Effector memory CD4-positive, alpha-beta T cell (primary cell): ENCODE measurements around the gene SLC44A1.
"Not testable (repeated sequence)": the region's sequence is repeated elsewhere in the genome, so short reads cannot be mapped to it uniquely, and the experiment has no call there.

Source experiments
- DNase-seq, 3 donors: peaks; one replicate each; pipeline ENCODE4 v3.0.0-alpha.2; 2020
- H3K27ac ChIP-seq: 2 replicates; pipeline ENCODE4 v1.7.0; 2013; ENCODE audit warnings: mild to moderate bottlenecking, low read length, moderate library complexity; ENCODE audit not compliant: insufficient read depth, poor library complexity, severe bottlenecking
- H3K27me3 ChIP-seq: replicated peaks from 2 replicates; pipeline ENCODE4 v1.7.0; 2013; ENCODE audit warnings: mild to moderate bottlenecking, low read length; ENCODE audit not compliant: insufficient read depth, control insufficient read depth, poor library complexity, severe bottlenecking
- H3K36me3 ChIP-seq: 2 replicates; pipeline ENCODE4 v1.7.0; 2013; ENCODE audit warnings: mild to moderate bottlenecking, low read length, moderate library complexity; ENCODE audit not compliant: control insufficient read depth, insufficient read depth
- H3K4me1 ChIP-seq: 2 replicates; pipeline ENCODE4 v1.7.0; 2013; ENCODE audit warnings: low read length, mild to moderate bottlenecking; ENCODE audit not compliant: control insufficient read depth, insufficient read depth, poor library complexity, severe bottlenecking
- H3K4me3 ChIP-seq: 2 replicates; pipeline ENCODE4 v1.7.0; 2013; ENCODE audit warnings: low read length, low read depth, mild to moderate bottlenecking; ENCODE audit not compliant: insufficient read depth, poor library complexity, severe bottlenecking
- H3K9me3 ChIP-seq: 2 replicates; pipeline ENCODE4 v1.7.0; 2013; ENCODE audit warnings: mild to moderate bottlenecking, low read length, moderate library complexity; ENCODE audit not compliant: control insufficient read depth

The SLC44A1 gene

DNA sequence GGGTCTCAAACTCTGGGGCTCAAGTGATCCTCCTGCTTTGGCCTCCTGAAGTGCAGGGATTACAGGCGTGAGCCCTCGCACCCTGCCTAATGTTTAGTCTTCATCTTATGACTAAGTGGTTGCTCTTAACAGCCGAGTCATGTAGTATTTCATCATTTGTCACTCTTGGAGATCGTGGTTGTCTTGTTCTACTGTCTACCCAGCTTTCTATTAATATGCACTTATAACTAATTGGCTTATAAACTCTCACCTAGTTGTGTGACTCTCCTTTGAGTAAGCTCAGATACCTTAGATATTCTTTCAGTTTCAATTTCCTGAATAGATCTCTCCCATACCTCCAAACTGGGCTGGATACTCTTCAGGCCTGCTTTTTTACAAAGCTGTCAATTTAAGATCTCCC is 19.9 kb downstream of the SLC44A1 start:
- Histone ChIP-seq H3K9me3 (no peaks in the 10 kb centered on the region), H3K4me1 (no peaks in the 10 kb centered on the region), H3K27ac (no peak overlapping the region), H3K36me3 (no peaks in the 10 kb centered on the region), H3K4me3 (no peak overlapping the region), H3K27me3 (no peaks in the 10 kb centered on the region)
- no peak for DNase-seq

DNA sequence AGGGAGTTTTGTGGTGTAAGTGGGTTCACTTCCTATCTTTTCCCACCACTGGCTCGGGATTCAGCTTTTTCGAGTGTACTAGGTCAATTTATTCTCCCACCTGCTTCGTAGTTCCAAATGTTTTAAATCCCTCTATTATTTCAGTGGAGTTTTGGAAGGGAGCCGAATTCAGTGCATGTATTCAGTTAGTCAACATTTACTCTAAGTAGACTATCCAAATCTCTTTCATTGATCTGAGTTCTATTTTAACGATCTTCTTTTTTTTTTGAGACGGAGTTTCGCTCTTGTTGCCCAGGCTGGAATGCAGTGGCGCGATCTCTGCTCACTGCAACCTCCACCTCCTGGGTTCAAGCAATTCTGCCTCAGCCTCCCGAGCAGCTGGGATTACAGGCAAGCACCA is 23.8 kb downstream of the SLC44A1 start:
- H3K36me3 ChIP-seq, H3K9me3 ChIP-seq, DNase-seq, H3K27me3 ChIP-seq, H3K27ac ChIP-seq, H3K4me1 ChIP-seq, H3K4me3 ChIP-seq: not testable (repeated sequence)

DNA sequence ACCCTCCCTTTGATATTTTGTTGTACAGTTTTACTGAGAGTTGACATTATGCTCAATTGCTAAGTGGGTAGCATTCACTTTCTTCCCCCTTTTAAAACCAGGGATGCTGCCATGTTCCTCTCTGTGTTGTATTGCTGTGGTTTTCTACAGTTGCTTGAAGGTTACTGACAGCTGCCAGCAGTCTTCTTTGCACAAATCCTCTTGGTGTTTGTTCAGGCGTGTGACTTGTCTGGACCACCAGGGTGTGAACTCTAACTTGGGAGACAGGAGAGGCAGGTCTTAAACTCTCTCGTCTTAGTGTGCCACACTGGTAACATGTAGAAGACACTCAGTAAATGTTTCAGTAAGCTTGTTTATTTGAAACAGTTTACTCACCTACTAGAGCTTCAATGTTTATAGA is 25.1 kb downstream of the SLC44A1 start:
- Histone ChIP-seq H3K27ac (no peak overlapping the region), H3K4me1 (no peaks in the 10 kb centered on the region), H3K4me3 (no peak overlapping the region), H3K9me3 (no peaks in the 10 kb centered on the region), H3K27me3 (no peaks in the 10 kb centered on the region), H3K36me3 (no peaks in the 10 kb centered on the region)
- DNase-seq = no peak

DNA sequence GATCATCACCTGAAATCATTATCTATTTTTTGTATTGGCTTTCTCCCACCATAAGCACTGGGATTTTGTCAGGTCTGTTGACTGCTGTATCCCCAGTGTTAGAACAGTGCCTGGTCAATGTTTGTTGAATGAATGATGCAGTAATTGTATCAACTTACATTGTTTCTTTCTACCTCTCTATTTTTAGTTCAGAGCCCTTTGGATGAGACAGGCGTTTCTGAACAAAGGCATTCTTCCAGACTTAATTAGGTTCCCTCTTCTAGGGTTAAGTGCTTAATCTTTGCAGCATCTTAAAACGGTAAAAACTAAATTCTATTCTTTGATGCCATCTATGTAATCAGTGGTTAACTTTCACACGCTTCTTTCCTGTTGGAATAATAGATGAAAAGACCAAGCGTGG is 26.3 kb downstream of the SLC44A1 start:
- Histone ChIP-seq H3K4me3 (no peak overlapping the region), H3K27me3 (no peaks in the 10 kb centered on the region), H3K36me3 (no peaks in the 10 kb centered on the region), H3K9me3 (no peaks in the 10 kb centered on the region), H3K27ac (no peak overlapping the region), H3K4me1 (no peaks in the 10 kb centered on the region)
- DNase-seq = no peak

DNA sequence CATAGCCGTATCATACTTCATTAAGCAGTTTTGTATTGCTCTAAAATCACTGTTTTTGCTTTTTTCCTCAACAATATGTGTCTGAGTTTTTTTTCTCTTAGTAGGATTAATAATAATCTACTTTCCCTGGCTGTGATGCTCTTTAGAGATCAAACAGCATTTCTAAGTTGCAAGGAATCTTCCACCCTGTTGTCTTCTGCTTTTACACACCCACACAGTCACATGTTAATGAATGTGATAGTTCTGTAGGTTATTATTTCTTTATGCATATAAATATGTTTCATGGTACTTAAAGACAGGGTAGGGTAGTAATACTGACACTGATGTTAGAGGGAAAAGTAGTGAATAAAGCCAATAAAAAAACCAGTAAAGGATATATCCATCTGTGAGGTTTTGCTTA is 29.3 kb downstream of the SLC44A1 start:
- no peak overlapping the region for H3K27ac ChIP-seq
- no peak for DNase-seq
- H3K4me1 ChIP-seq = no peaks in the 10 kb centered on the region
- H3K27me3 ChIP-seq = no peaks in the 10 kb centered on the region
- no peaks in the 10 kb centered on the region for H3K36me3 ChIP-seq
- H3K9me3 ChIP-seq = no peaks in the 10 kb centered on the region
- H3K4me3 ChIP-seq = no peak overlapping the region

DNA sequence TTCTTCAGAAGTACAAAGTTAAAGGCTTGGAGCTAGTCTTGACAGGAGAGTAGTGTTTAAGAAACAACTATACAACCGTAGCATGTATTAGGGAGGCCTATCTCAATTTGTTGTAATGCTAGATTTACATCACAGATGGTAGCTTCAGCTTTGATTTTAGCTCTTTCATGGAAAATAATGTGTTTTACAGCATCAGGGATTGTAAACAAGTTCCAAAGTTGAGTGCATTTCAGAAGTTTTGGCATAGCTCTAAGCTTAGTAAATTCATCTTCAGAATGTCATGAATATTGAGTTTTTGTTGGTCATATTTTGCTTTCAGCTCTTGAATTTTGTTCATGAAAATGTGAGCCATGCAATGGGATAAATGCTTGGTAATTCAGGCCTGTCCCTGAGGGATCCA is 30.7 kb downstream of the SLC44A1 start:
- Histone ChIP-seq H3K4me3 (no peak overlapping the region), H3K36me3 (no peaks in the 10 kb centered on the region), H3K4me1 (no peaks in the 10 kb centered on the region), H3K27me3 (no peaks in the 10 kb centered on the region), H3K27ac (no peak overlapping the region), H3K9me3 (no peaks in the 10 kb centered on the region)
- no peak for DNase-seq

DNA sequence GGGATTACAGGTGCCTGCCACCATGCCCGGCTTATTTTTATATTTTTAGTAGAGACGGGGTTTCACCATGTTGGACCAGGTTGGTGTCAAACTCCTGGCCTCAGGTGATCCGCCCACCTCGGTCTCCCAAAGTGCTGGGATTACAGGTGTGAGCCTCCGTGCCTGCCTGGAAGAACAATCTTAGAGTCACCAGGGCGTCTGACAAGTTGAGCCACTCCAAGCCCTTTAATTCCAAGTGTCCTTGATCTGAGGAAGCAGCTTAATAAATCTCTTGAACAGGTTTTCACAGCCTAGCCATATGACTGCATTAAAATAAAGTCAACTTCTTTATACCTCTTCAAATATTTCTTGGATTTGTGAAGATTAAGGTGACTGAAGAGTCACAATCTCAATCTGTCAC is 31.5 kb downstream of the SLC44A1 start:
- no peak overlapping the region for H3K27ac ChIP-seq
- no peaks in the 10 kb centered on the region for H3K27me3 ChIP-seq
- H3K36me3 ChIP-seq = no peaks in the 10 kb centered on the region
- DNase-seq = no peak
- no peaks in the 10 kb centered on the region for H3K9me3 ChIP-seq
- no peak overlapping the region for H3K4me3 ChIP-seq
- no peaks in the 10 kb centered on the region for H3K4me1 ChIP-seq

DNA sequence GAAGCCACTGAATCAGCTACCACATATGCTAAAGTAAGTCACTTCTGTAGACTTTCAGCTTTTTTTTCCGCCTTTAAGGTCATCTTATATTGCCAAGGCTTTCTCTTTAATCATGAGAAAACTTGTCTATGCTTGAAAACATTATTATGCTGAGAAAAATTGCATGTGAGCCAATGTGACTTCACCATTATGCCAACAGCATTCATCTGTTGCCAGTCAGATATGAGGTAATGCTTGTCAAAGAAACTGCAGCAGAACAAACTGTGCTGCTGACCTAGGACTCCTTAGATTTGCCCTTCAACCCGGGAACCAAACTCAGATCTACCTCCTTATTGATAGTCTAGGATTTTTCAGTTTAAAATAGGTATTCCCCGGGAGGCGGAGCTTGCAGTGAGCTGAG is 34.3 kb downstream of the SLC44A1 start:
- no peak overlapping the region for H3K27ac ChIP-seq
- DNase-seq = no peak
- H3K27me3 ChIP-seq = no peaks in the 10 kb centered on the region

DNA sequence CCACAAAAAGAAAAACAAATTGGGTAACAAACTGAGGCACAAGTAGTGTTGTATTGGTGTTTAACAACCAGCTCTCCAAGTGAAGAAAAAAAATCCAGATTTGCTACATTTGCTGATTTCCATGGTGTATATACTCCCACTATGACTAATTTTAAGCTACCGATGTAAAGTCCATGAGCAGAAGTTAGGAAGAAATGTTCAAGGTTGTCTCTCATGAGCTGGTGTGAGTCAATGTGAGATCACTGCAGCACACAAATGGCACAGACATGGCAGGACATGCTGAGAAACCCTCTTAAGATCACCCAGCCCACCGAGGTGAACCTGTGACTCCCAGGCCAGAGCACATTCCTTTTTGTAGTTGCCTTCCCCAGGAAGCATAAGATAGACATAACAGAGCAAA is 36.2 kb downstream of the SLC44A1 start:
- H3K27me3 ChIP-seq = no peaks in the 10 kb centered on the region
- H3K4me1 ChIP-seq = no peaks in the 10 kb centered on the region
- no peaks in the 10 kb centered on the region for H3K36me3 ChIP-seq
- no peaks in the 10 kb centered on the region for H3K9me3 ChIP-seq
- H3K4me3 ChIP-seq = no peak overlapping the region
- DNase-seq = no peak
- no peak overlapping the region for H3K27ac ChIP-seq

More for the DNA sequence above, 34.3 kb downstream of the SLC44A1 start:
- Histone ChIP-seq H3K4me1 (no peaks in the 10 kb centered on the region), H3K9me3 (no peaks in the 10 kb centered on the region), H3K36me3 (no peaks in the 10 kb centered on the region), H3K4me3 (no peak overlapping the region)

DNA sequence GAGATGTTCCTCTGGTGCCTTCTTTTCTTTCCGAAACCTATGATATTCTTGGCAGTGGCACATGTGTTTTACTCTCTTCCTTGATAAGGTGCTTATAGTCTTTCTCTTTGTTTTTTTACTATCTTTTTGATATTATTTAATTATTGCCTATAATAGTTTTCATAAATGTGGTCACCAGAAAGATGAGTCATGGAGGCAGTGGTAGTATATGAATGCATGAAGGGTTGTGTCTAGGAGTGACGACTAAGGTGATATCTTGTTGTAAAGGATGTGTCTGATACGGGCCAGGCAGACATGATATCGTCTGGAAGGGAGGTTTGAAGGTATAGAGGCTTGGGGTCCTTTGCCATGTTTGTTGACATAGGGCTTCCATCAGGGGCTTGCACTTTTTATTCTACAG is 36.8 kb downstream of the SLC44A1 start:
- no peaks in the 10 kb centered on the region for H3K27me3 ChIP-seq
- no peak overlapping the region for H3K27ac ChIP-seq
- H3K4me3 ChIP-seq = no peak overlapping the region
- DNase-seq = no peak
- no peaks in the 10 kb centered on the region for H3K9me3 ChIP-seq
- no peaks in the 10 kb centered on the region for H3K36me3 ChIP-seq
- H3K4me1 ChIP-seq = no peaks in the 10 kb centered on the region

DNA sequence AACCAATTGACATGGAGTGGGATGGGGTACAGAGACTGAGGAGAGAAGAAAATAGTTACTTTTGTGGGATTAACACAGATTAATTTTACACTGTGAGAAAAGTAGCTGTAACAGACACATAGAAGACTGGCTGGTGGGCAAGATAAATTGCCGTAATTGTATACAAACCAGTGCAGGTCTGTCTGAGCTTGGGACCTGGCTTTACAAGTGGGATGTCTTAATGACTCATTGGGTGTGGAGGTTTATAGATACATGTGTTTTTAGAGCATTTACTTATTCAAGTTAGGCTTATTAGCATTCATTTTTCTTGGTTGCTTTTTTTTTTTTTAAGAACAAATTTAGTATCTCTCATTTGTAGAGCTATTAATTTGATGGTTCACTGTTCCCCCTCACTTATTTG is 37.5 kb downstream of the SLC44A1 start:
- Histone ChIP-seq H3K4me3 (no peak overlapping the region), H3K9me3 (no peaks in the 10 kb centered on the region), H3K4me1 (no peaks in the 10 kb centered on the region), H3K36me3 (no peaks in the 10 kb centered on the region), H3K27me3 (no peaks in the 10 kb centered on the region), H3K27ac (no peak overlapping the region)
- DNase-seq = no peak
